ENCODE data around the gene PCP4L1. TPM values are rescaled to one million over a fixed set of nuclear protein-coding genes. Genes with fewer than 3 reads are reported as not detected.
"Not testable (repeated sequence)": the region's sequence is repeated elsewhere in the genome, so short reads cannot be mapped to it uniquely, and the experiment has no call there.

The PCP4L1 gene
- total and polyA plus RNA-seq, 4 donors = 3.6 to 9.3 (median 6.3) TPM

- Histone ChIP-seq H3K9ac (ENCODE audit: insufficient read depth in 1 of 2, low read length in 2 of 2) (no peak overlapping the region), H3K36me3 (ENCODE audit: control insufficient read depth in 4 of 4, insufficient read depth in 4 of 4, low read length in 4 of 4) (no peaks in the 10 kb centered on the region), H3K4me1 (ENCODE audit: control insufficient read depth in 5 of 5, insufficient read depth in 5 of 5, low read length in 5 of 5) (peaks cover 0 to 16% (median 3%) of the 10 kb centered on the region in 5 donors), H3K27me3 (ENCODE audit: control insufficient read depth in 3 of 3, insufficient read depth in 3 of 3, low read length in 2 of 3) (no peaks in the 10 kb centered on the region), H3K4me3 (no peak overlapping the region), H3K27ac (ENCODE audit: low read depth in 1 of 2, low read length in 1 of 2) (no peak overlapping the region), H3K9me3 (ENCODE audit: control insufficient read depth in 4 of 4, insufficient read depth in 3 of 4, low read length in 3 of 4) (no peaks in the 10 kb centered on the region)
- no peak for TF ChIP-seq CTCF (IDR thresholded peaks at IDR 0.05; ENCODE audit: control extremely low read depth, extremely low read depth)
- WGBS, 2 donors = 74 to 79% methylated on average over 6 of the region's 6 CpGs
- DNase-seq (no peak), ATAC-seq (ENCODE audit: insufficient read depth, low FRiP score) (no peak)
These were observed 36.1 kb upstream of the PCP4L1 start for GRCh38 chr1:161222175-161223019.

DNA sequence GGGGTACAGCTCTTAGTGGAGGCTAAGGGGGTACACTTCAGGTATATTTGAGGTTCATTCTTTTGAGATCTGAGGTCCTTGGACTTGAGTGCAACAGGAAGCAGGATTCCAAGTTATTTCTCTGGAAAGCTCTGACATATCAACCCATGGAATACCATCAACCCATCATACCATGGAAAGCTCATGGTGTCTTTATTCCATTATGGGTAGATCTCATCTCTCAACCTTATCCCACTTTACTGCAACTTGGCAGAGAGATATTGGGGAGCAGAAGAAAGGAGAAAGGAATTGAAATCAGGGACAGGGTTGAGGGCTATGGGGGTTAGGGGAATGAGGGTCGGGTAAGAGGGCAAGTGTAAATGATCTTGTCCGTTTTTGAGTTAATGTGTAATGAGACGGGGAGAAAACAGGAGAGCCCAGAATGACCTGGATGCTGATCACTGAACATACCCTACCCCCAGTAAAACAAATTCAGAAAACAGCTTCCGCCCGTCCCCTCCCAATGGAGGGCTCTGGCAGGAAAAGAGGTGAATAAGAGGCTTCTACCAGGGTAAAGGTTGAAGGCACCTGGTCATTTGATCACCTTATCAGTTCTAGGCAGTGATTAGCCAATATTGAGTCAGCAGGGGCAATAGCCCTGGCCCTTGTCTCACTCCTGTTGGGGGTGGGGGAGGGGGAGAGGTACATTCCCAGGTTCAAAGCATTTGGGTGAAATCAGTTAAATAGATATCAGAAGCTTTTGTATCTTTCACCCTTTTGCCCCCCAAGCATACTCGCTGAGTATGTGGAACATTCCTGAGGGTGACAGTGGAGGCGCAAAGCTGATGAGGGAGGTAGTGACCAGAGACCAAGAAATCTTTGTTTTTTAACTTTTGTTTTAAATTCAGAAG, 34.5 kb upstream of the PCP4L1 start:
- no peaks in the 10 kb centered on the region for H3K9me3 ChIP-seq (ENCODE audit: control insufficient read depth in 4 of 4, insufficient read depth in 3 of 4, low read length in 3 of 4)
- ATAC-seq (ENCODE audit: insufficient read depth, low FRiP score) = no peak
- DNase-seq = no peak
- no peak overlapping the region for H3K9ac ChIP-seq (ENCODE audit: insufficient read depth in 1 of 2, low read length in 2 of 2)
- no peak overlapping the region for H3K4me3 ChIP-seq
- WGBS, 2 donors = 89 to 93% methylated on average over 7 of the region's 7 CpGs
- no peaks in the 10 kb centered on the region for H3K27me3 ChIP-seq (ENCODE audit: control insufficient read depth in 3 of 3, insufficient read depth in 3 of 3, low read length in 2 of 3)
- peaks cover 8 to 11% (median 9%) of the 10 kb centered on the region in 4 donors for H3K36me3 ChIP-seq (ENCODE audit: control insufficient read depth in 4 of 4, insufficient read depth in 4 of 4, low read length in 4 of 4)
- H3K27ac ChIP-seq (ENCODE audit: low read depth in 1 of 2, low read length in 1 of 2) = no peak overlapping the region
- no peak for TF ChIP-seq CTCF (IDR thresholded peaks at IDR 0.05; ENCODE audit: control extremely low read depth, extremely low read depth)
- peaks cover 0 to 18% (median 3%) of the 10 kb centered on the region in 5 donors for H3K4me1 ChIP-seq (ENCODE audit: control insufficient read depth in 5 of 5, insufficient read depth in 5 of 5, low read length in 5 of 5)

GRCh38 chr1:161224695-161225087, 33.9 kb upstream of the PCP4L1 start:
- not testable (repeated sequence) for H3K4me3 ChIP-seq; H3K9me3 ChIP-seq (ENCODE audit: control insufficient read depth in 4 of 4, insufficient read depth in 3 of 4, low read length in 3 of 4); H3K27me3 ChIP-seq (ENCODE audit: control insufficient read depth in 3 of 3, insufficient read depth in 3 of 3, low read length in 2 of 3); ATAC-seq (ENCODE audit: insufficient read depth, low FRiP score); DNase-seq; H3K9ac ChIP-seq (ENCODE audit: insufficient read depth in 1 of 2, low read length in 2 of 2); H3K27ac ChIP-seq (ENCODE audit: low read depth in 1 of 2, low read length in 1 of 2)
- H3K36me3 ChIP-seq (ENCODE audit: control insufficient read depth in 4 of 4, insufficient read depth in 4 of 4, low read length in 4 of 4) = peaks cover 8 to 16% (median 13%) of the 10 kb centered on the region in 4 donors
- H3K4me1 ChIP-seq (ENCODE audit: control insufficient read depth in 5 of 5, insufficient read depth in 5 of 5, low read length in 5 of 5) = peaks cover 0 to 18% (median 3%) of the 10 kb centered on the region in 5 donors
- WGBS, 2 donors = 91 to 93% methylated on average over 13 of the region's 13 CpGs

DNA sequence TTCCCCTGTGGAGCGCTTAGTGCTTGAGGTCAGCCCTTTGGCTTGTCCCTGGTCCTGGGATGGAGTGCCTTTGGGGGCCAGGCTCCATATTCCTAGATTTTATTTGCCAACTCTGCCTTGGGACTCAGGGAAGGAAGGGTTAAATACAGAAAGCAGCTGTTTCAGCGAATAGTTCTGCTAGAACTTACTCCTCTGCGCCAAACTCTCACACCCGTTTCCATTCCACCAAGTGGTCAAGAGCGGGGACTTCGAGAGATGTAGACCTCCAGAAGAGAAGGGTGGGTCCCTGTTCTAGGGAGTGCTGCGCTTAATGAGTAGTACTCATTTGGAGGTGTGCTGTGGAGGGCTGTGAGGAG, 33.4 kb upstream of the PCP4L1 start:
- ATAC-seq (ENCODE audit: insufficient read depth, low FRiP score) (no peak), DNase-seq (no peak)
- Histone ChIP-seq H3K4me1 (ENCODE audit: control insufficient read depth in 5 of 5, insufficient read depth in 5 of 5, low read length in 5 of 5) (peaks cover 0 to 18% (median 3%) of the 10 kb centered on the region in 5 donors), H3K9me3 (ENCODE audit: control insufficient read depth in 4 of 4, insufficient read depth in 3 of 4, low read length in 3 of 4) (no peaks in the 10 kb centered on the region), H3K36me3 (ENCODE audit: control insufficient read depth in 4 of 4, insufficient read depth in 4 of 4, low read length in 4 of 4) (peaks cover 9 to 20% (median 13%) of the 10 kb centered on the region in 4 donors), H3K4me3 (no peak overlapping the region), H3K27me3 (ENCODE audit: control insufficient read depth in 3 of 3, insufficient read depth in 3 of 3, low read length in 2 of 3) (no peaks in the 10 kb centered on the region), H3K9ac (ENCODE audit: insufficient read depth in 1 of 2, low read length in 2 of 2) (no peak overlapping the region), H3K27ac (ENCODE audit: low read depth in 1 of 2, low read length in 1 of 2) (peak overlapping the region; percentile 26 to 62)
- no peak for TF ChIP-seq CTCF (IDR thresholded peaks at IDR 0.05; ENCODE audit: control extremely low read depth, extremely low read depth)
- WGBS, 2 donors = 76 to 79% methylated on average over 7 of the region's 7 CpGs
